IMR-90 (cell line): ENCODE results near the gene LRCH4. TPM values are rescaled to one million over a fixed set of nuclear protein-coding genes. Genes with fewer than 3 reads are reported as not detected.

Source experiments
- ATAC-seq: fragments of 200-7000 bp; cut with Tn5 transposase; 2 replicates; pipeline ENCODE4 v1.9.1; 2020; ENCODE audit warnings: low read depth, mild to moderate bottlenecking, moderate library complexity
- BruUV-seq: library from RNA; stranded (reverse); fragments of 400-500 nt; replicated peaks from 2 replicates; lab custom pipeline; 2021; lab: Mats Ljungman, UMichigan
- CTCF ChIA-PET: fragments of 300-600 bp; formaldehyde crosslinking; extraction: SDS; loops from one replicate; lab custom pipeline; 2021; ENCODE audit warnings: antibody characterized with exemption; lab: Yijun Ruan, JAX
- POLR2A ChIA-PET: fragments of 300-600 bp; sonication (Branson Sonifier 250); formaldehyde crosslinking; loops from one replicate; lab custom pipeline; 2022; ENCODE audit warnings: antibody characterized with exemption; ENCODE audit not compliant: unreplicated experiment; lab: Charles Lee
- DNase-seq: peaks from one replicate; pipeline ENCODE4 v3.0.0; 2013
- H2AFZ ChIP-seq: replicated peaks from 2 replicates; pipeline ENCODE3; 2013; ENCODE audit warnings: low read length, mild to moderate bottlenecking; ENCODE audit not compliant: poor library complexity
- H2AK5ac ChIP-seq: 2 replicates; pipeline ENCODE4 v1.6.1; 2013; ENCODE audit warnings: low read depth, low read length, inconsistent platforms
- H2AK9ac ChIP-seq: replicated peaks from 2 replicates; pipeline ENCODE3; 2013; ENCODE audit warnings: mild to moderate bottlenecking, low read depth, low read length, moderate library complexity; ENCODE audit not compliant: poor library complexity
- H2BK120ac ChIP-seq: 2 replicates; pipeline ENCODE4 v1.6.1; 2013; ENCODE audit warnings: low read depth, low read length, inconsistent platforms
- H2BK15ac ChIP-seq: 3 replicates; pipeline ENCODE4 v1.6.1; 2013; ENCODE audit warnings: low read depth, low read length, inconsistent platforms
- H2BK20ac ChIP-seq: 2 replicates; pipeline ENCODE4 v1.6.1; 2013; ENCODE audit warnings: low read depth, mild to moderate bottlenecking, inconsistent platforms, low read length, moderate library complexity
- H2BK5ac ChIP-seq: 2 replicates; pipeline ENCODE4 v1.6.1; 2013; ENCODE audit warnings: mild to moderate bottlenecking, low read depth, low read length, inconsistent platforms; ENCODE audit not compliant: poor library complexity, severe bottlenecking
- H3K14ac ChIP-seq: replicated peaks from 2 replicates; pipeline ENCODE4 v1.6.1; 2013; ENCODE audit warnings: low read depth, low read length, inconsistent platforms
- H3K18ac ChIP-seq: 2 replicates; pipeline ENCODE4 v1.6.1; 2013; ENCODE audit warnings: low read depth, low read length, control low read depth
- H3K23ac ChIP-seq: 2 replicates; pipeline ENCODE4 v1.6.1; 2013; ENCODE audit warnings: low read depth, low read length, inconsistent platforms
- H3K27ac ChIP-seq: 2 replicates; pipeline ENCODE4 v1.5.1; 2013; ENCODE audit warnings: mild to moderate bottlenecking, control low read depth, low read length; ENCODE audit not compliant: insufficient read depth
- H3K27me3 ChIP-seq: 2 replicates; pipeline ENCODE4 v1.6.1; 2013; ENCODE audit warnings: low read length; ENCODE audit not compliant: control insufficient read depth, insufficient read depth
- H3K36me3 ChIP-seq: 2 replicates; pipeline ENCODE4 v1.6.1; 2013; ENCODE audit warnings: low read length, mixed read lengths; ENCODE audit not compliant: control insufficient read depth, insufficient read depth
- H3K4ac ChIP-seq: 2 replicates; pipeline ENCODE4 v1.6.1; 2013; ENCODE audit warnings: low read depth, low read length, inconsistent platforms
- H3K4me1 ChIP-seq: 2 replicates; pipeline ENCODE4 v1.6.1; 2013; ENCODE audit warnings: low read length, mixed read lengths; ENCODE audit not compliant: control insufficient read depth, insufficient read depth
- H3K4me2 ChIP-seq: 2 replicates; pipeline ENCODE4 v1.6.1; 2013; ENCODE audit warnings: low read depth, mild to moderate bottlenecking, control low read depth, low read length, moderate library complexity
- H3K4me3 ChIP-seq: 2 replicates; pipeline ENCODE4 v1.5.1; 2013; ENCODE audit warnings: low read depth, mild to moderate bottlenecking, control low read depth, low read length, moderate library complexity; ENCODE audit not compliant: insufficient read depth
- H3K56ac ChIP-seq: 2 replicates; pipeline ENCODE4 v1.6.1; 2013; ENCODE audit warnings: low read length, inconsistent platforms; ENCODE audit not compliant: insufficient read depth; ENCODE audit errors: extremely low read depth
- H3K79me1 ChIP-seq, 2 experiments: 2 replicates each; pipeline ENCODE4 v1.6.1; 2013; ENCODE audit warnings: low read length in 2 of 2, inconsistent platforms in 1 of 2, low read depth in 1 of 2
- H3K9ac ChIP-seq: 2 replicates; pipeline ENCODE4 v1.6.1; 2013; ENCODE audit warnings: low read depth, low read length, control low read depth
- H3K9me1 ChIP-seq: 2 replicates; pipeline ENCODE4 v1.6.1; 2013; ENCODE audit warnings: low read length, inconsistent platforms; ENCODE audit not compliant: insufficient read depth
- H3K9me3 ChIP-seq: 2 replicates; pipeline ENCODE4 v1.6.1; 2013; ENCODE audit warnings: low read length; ENCODE audit not compliant: control insufficient read depth, insufficient read depth
- H4K20me1 ChIP-seq: 2 replicates; pipeline ENCODE4 v1.6.1; 2013; ENCODE audit warnings: low read length, inconsistent platforms; ENCODE audit not compliant: insufficient read depth
- H4K5ac ChIP-seq: 2 replicates; pipeline ENCODE4 v1.6.1; 2013; ENCODE audit warnings: mild to moderate bottlenecking, low read depth, low read length, control low read depth
- H4K8ac ChIP-seq, 2 experiments: 2 replicates each; pipeline ENCODE4 v1.6.1; 2013; ENCODE audit warnings: low read depth in 2 of 2, low read length in 2 of 2, control low read depth in 1 of 2, inconsistent platforms in 1 of 2
- H4K91ac ChIP-seq: 2 replicates; pipeline ENCODE4 v1.6.1; 2013; ENCODE audit warnings: low read depth, low read length, inconsistent platforms; ENCODE audit not compliant: insufficient read depth
- BHLHE40 ChIP-seq: fragments of 150-350 bp; IDR thresholded peaks from 2 replicates; pipeline ENCODE4 v1.6.1; 2016; ENCODE audit warnings: mild to moderate bottlenecking, low read depth, low read length
- CEBPB ChIP-seq: IDR thresholded peaks from 2 replicates; pipeline ENCODE4 v1.6.1; 2012; ENCODE audit warnings: low read depth, low read length, improper control_type of control experiment
- CHD1 ChIP-seq: IDR thresholded peaks from 2 replicates; pipeline ENCODE4 v1.6.1; 2012; ENCODE audit warnings: low read depth, low read length, improper control_type of control experiment
- CTCF ChIP-seq: conservative IDR thresholded peaks from 2 replicates; pipeline ENCODE4 v1.5.1; 2012; ENCODE audit warnings: mild to moderate bottlenecking, low read depth, low read length, improper control_type of control experiment
- ELK1 ChIP-seq: fragments of 150-350 bp; IDR thresholded peaks from 2 replicates; pipeline ENCODE4 v1.6.1; 2016; ENCODE audit warnings: low read depth, mild to moderate bottlenecking, low read length, moderate library complexity, borderline replicate concordance
- FOS ChIP-seq: fragments of 150-350 bp; IDR thresholded peaks from 2 replicates; pipeline ENCODE4 v1.6.1; 2016; ENCODE audit warnings: low read depth, low read length
- MAFK ChIP-seq: IDR thresholded peaks from 2 replicates; pipeline ENCODE4 v1.6.1; 2012; ENCODE audit warnings: low read depth, low read length, improper control_type of control experiment
- MAZ ChIP-seq: IDR thresholded peaks from 2 replicates; pipeline ENCODE4 v1.6.1; 2012; ENCODE audit warnings: low read depth, mild to moderate bottlenecking, low read length, improper control_type of control experiment, moderate library complexity, borderline replicate concordance
- MXI1 ChIP-seq: IDR thresholded peaks from 2 replicates; pipeline ENCODE4 v1.6.1; 2012; ENCODE audit warnings: low read depth, mild to moderate bottlenecking, low read length, moderate library complexity, borderline replicate concordance
- NFE2L2 ChIP-seq: fragments of 150-350 bp; IDR thresholded peaks from 2 replicates; pipeline ENCODE4 v1.6.1; 2016; ENCODE audit warnings: low read depth, mild to moderate bottlenecking, low read length
- POLR2A ChIP-seq: IDR thresholded peaks from 2 replicates; pipeline ENCODE4 v1.6.1; 2012; ENCODE audit warnings: mild to moderate bottlenecking, low read depth, low read length
- RAD21 ChIP-seq: IDR thresholded peaks from 2 replicates; pipeline ENCODE4 v1.6.1; 2012; ENCODE audit warnings: low read length, improper control_type of control experiment
- RCOR1 ChIP-seq: IDR thresholded peaks from 2 replicates; pipeline ENCODE4 v1.6.1; 2012; ENCODE audit warnings: mild to moderate bottlenecking, low read length, improper control_type of control experiment; ENCODE audit not compliant: insufficient replicate concordance
- RFX5 ChIP-seq: IDR thresholded peaks from 2 replicates; pipeline ENCODE4 v1.8.0; 2012; ENCODE audit warnings: low read depth, mild to moderate bottlenecking, low read length, moderate library complexity
- SMC3 ChIP-seq: fragments of 150-350 bp; IDR thresholded peaks from 2 replicates; pipeline ENCODE4 v1.6.1; 2016; ENCODE audit warnings: low read depth, mild to moderate bottlenecking, antibody characterized with exemption, low read length, moderate library complexity
- WGBS, 2 experiments: methylation state at CpG; one replicate each; pipeline versions ENCODE4 v1.1.5 to v1.1.7; 2013; ENCODE audit warnings: missing lambda C conversion rate in 2 of 2; ENCODE audit not compliant: insufficient read length in 1 of 2; ENCODE audit errors: extremely low coverage in 2 of 2; 5-methylcytosine and 5-hydroxymethylcytosine counted together
- dilution Hi-C: fragments of 300-500 bp; cut with HindIII; formaldehyde crosslinking; loops from one replicate; pipeline ENCODE4 v1.14.3; 2018; ENCODE audit warnings: low sequenced_read_pairs; ENCODE audit not compliant: unreplicated experiment
- in situ Hi-C: fragments of 300-500 bp; cut with MboI; formaldehyde crosslinking; loops from 3 replicates; pipeline ENCODE4 v1.14.3; 2019; ENCODE audit warnings: low sequenced_read_pairs, inconsistent platforms, mixed read lengths
- intact Hi-C: fragments of 100-400 bp; cut with micrococcal nuclease; formaldehyde crosslinking; loops from 2 replicates; pipeline ENCODE4 v1.10.0; 2022
- polyA plus RNA-seq, 3 experiments: library from polyadenylated mRNA; depleted of rRNA; stranded (reverse); fragments of >200 nt; gene quantifications; 2 replicates each; pipeline ENCODE4 v1.2.3, GENCODE V29; 2012; ENCODE audit warnings: low replicate concordance in 1 of 3
- total RNA-seq: library from RNA; depleted of rRNA; stranded (reverse); fragments of >200 nt; gene quantifications from 2 replicates; pipeline ENCODE4 v1.2.3, GENCODE V29; 2012
- TF ChIP-seq, protein P1 (sequence below): fragments of 150-350 bp; IDR thresholded peaks from 2 replicates; pipeline ENCODE4 v1.6.1; 2017; ENCODE audit warnings: mild to moderate bottlenecking, antibody characterized with exemption, low read length, low read depth

LRCH4 gene
- total and polyA plus RNA-seq, 2 of the 4 experiments (the other 2 are of a cell fraction) = 5.0 to 41.3 TPM

DNA sequence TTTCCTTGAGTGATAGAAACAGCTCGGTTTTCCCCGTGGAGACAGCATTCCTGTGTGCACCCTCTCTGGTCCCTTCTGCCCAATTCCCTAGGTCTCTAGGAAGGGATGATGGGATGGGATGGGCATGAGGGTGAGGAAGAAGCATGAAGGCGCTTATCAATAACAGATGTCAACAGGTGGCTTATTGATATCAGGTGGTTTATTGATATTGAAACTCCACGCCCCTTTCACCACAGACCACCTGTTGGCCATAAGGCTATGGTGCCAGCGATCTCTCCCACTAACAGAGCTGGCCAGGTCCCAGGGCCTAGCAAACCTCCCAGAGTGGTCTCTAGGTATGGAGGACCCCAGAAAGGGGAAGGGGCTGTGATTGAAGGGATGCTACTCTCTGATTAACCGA, 34.3 kb upstream of the LRCH4 start:
- Histone ChIP-seq H4K8ac (no peak overlapping the region), H3K27me3 (no peaks in the 10 kb centered on the region), H3K23ac (no peak overlapping the region), H4K20me1 (no peaks in the 10 kb centered on the region; the same call in 1 of the 2 replicates), H2AK5ac (no peak overlapping the region), H3K4me2 (no peak overlapping the region), H2BK15ac (no peak overlapping the region), H3K56ac (no peak overlapping the region), H2AFZ (no peak overlapping the region), H3K36me3 (peaks cover 4% of the 10 kb centered on the region), H3K79me1 (no peaks in the 10 kb centered on the region; a peak in 1 of 4 replicates), H2BK20ac (no peak overlapping the region), H2BK5ac (no peak overlapping the region), H3K27ac (no peak overlapping the region), H4K91ac (no peak overlapping the region), H3K14ac (no peak overlapping the region), H4K5ac (no peak overlapping the region), H3K9me1 (no peaks in the 10 kb centered on the region; the same call in 1 of the 2 replicates), H2BK120ac (no peak overlapping the region), H3K4ac (no peak overlapping the region), H3K18ac (no peak overlapping the region), H3K4me3 (no peak overlapping the region), H3K9me3 (no peaks in the 10 kb centered on the region), H2AK9ac (no peak overlapping the region), H3K9ac (no peak overlapping the region), H3K4me1 (no peaks in the 10 kb centered on the region)
- BruUV-seq = no TSS peak
- ChIA-PET CTCF (interaction anchor here (0.6 kb wide), 1 partner anchor 32 kb away, joined by 3 read pairs; no protein-coding TSS in a partner anchor), POLR2A (no interaction called here)
- ATAC-seq (no peak), DNase-seq (no peak)
- in situ Hi-C loops (no loop called here), dilution Hi-C loops (no loop called here), intact Hi-C loops (no loop called here)
- 100% methylated on average over 1 of the region's 6 CpGs; no CpG with 5 or more reads in 1 of the 2 experiments for WGBS, 2 experiments
- TF ChIP-seq CHD1 (no peak), MAZ (no peak), RFX5 (no peak), ELK1 (no peak), CEBPB (no peak), NFE2L2 (no peak), FOS (no peak), MAFK (no peak), RAD21 (no peak), BHLHE40 (no peak), CTCF (no peak), POLR2A (no peak), RCOR1 (no peak), SMC3 (no peak), MXI1 (no peak)
- TF ChIP-seq, protein P1, sequence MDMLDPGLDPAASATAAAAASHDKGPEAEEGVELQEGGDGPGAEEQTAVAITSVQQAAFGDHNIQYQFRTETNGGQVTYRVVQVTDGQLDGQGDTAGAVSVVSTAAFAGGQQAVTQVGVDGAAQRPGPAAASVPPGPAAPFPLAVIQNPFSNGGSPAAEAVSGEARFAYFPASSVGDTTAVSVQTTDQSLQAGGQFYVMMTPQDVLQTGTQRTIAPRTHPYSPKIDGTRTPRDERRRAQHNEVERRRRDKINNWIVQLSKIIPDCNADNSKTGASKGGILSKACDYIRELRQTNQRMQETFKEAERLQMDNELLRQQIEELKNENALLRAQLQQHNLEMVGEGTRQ = no peak
